NB4 (cell line): ENCODE results near the gene EPGN.

Experiments
- DNase-seq: peaks from one replicate; pipeline ENCODE4 v3.0.0; 2010; ENCODE audit warnings: low read depth
- H3K4me3 ChIP-seq: one replicate; pipeline ENCODE4 v1.5.1; 2011; ENCODE audit warnings: mild to moderate bottlenecking, low read depth, low read length, moderate library complexity
- MAX ChIP-seq: IDR thresholded peaks from 2 replicates; pipeline ENCODE4 v1.6.1; 2011; ENCODE audit warnings: low read depth, low read length
- MYC ChIP-seq: IDR thresholded peaks from 2 replicates; pipeline ENCODE4 v1.6.1; 2011; ENCODE audit warnings: low read depth, low read length
- POLR2A ChIP-seq: IDR thresholded peaks from 2 replicates; pipeline ENCODE4 v1.6.1; 2011; ENCODE audit warnings: mild to moderate bottlenecking; ENCODE audit not compliant: insufficient read length; ENCODE audit errors: extremely low read depth
- TF ChIP-seq, protein P1 (sequence below): IDR thresholded peaks from one replicate; pipeline ENCODE4 v1.5.1; 2012; ENCODE audit warnings: low read depth, low read length

Gene EPGN

GRCh38 chr4:74308215-74308614 lies at the start of gene EPGN:
Gene EPGN (plus strand): TSS chr4:74308470. CDS start chr4:74308534, 64 bp downstream.
- no peak for DNase-seq
- TF ChIP-seq POLR2A (no peak), MYC (no peak), MAX (no peak)
- TF ChIP-seq, protein P1, sequence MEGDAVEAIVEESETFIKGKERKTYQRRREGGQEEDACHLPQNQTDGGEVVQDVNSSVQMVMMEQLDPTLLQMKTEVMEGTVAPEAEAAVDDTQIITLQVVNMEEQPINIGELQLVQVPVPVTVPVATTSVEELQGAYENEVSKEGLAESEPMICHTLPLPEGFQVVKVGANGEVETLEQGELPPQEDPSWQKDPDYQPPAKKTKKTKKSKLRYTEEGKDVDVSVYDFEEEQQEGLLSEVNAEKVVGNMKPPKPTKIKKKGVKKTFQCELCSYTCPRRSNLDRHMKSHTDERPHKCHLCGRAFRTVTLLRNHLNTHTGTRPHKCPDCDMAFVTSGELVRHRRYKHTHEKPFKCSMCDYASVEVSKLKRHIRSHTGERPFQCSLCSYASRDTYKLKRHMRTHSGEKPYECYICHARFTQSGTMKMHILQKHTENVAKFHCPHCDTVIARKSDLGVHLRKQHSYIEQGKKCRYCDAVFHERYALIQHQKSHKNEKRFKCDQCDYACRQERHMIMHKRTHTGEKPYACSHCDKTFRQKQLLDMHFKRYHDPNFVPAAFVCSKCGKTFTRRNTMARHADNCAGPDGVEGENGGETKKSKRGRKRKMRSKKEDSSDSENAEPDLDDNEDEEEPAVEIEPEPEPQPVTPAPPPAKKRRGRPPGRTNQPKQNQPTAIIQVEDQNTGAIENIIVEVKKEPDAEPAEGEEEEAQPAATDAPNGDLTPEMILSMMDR, result no peak
- no peak within 1 kb of the TSS for H3K4me3 ChIP-seq

DNA sequence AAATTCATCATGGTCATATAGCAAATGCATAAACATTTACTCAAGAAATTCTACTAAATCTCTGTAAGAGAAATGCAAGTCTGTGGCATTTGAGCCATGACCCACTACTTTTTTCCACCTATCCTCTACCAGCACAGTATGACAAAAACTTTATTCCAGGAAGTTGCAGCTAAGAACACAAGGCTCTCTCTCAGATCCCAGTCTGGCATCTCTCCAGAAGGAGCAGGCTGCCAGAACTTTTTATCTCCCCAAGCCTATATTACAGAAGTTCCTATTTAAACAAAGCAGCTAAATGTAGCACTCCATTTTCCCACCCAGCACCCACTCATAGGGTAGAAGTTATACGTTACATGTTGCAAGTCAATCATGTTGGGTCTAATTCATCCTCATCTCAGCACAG lies 49.3 kb upstream of the EPGN start:
- DNase-seq, result no peak
- no peak for TF ChIP-seq POLR2A
- TF ChIP-seq MAX, result no peak
- no peak for TF ChIP-seq MYC
- TF ChIP-seq, protein P1, result no peak
- no peak overlapping the region for H3K4me3 ChIP-seq

GRCh38 chr4:74260036-74260435 lies 48.2 kb upstream of the EPGN start:
- TF ChIP-seq, protein P1, result no peak
- TF ChIP-seq POLR2A (no peak), MAX (no peak), MYC (no peak)
- H3K4me3 ChIP-seq, result no peak overlapping the region
- no peak for DNase-seq

DNA sequence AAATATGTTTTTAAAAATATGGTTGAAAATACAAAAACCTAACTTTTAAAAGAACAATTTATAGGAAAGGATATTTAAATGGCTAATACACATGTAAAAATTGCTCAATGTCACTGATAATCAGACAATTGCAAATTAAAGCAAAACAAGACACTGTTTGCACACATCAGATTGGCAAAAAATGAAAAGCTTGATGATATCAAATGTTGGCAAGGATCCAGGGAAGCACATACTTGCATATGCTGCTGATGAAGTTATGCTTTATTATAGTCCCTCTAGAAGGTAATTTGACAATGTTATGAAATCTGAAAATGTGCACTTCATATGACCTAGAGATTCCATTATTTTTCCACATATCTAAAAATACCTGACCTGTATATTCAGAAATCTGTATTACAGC lies 45.7 kb upstream of the EPGN start:
- no peak overlapping the region for H3K4me3 ChIP-seq
- TF ChIP-seq, protein P1, result no peak
- TF ChIP-seq POLR2A (no peak), MAX (no peak), MYC (no peak)
- DNase-seq, result no peak

DNA sequence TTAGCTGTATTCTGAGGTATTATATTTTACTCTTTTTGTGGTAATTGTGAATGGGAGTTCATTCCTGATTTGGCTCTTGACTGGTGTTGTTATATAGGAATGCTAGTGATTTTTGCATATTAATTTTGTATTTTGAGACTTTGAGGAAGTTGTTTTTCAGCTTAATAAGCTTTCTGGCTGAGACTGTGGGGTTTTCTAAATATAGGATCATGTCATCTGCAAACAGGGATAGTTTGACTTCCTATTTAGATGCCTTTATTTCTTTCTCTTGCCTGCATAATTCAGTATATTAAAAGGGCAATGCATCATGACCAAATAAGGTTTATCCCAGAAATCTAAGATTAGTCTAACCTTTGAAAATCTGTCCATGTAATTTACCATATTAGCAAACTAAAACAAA lies 44.7 kb upstream of the EPGN start:
- TF ChIP-seq MAX (no peak), POLR2A (no peak)
- TF ChIP-seq, protein P1, result no peak
- DNase-seq, result no peak
- H3K4me3 ChIP-seq, result no peak overlapping the region

DNA sequence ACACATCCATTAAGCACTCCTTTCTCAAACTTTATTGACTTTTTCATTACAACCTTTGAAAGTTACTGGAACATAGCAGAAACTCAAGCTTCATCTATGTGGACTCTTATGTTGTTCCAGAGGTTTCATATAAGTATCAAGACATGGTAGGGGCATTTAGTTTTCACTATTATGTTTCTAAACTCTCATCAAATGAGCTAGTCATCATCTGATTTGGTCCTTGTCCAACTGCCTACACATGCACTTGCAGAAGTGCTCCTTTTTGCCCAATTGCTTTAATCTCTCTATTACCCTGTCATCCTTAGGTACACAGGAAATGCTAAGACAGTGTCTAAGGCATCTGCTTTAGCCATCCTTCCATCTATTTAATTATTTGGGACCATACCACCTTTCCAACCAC lies 42.2 kb upstream of the EPGN start:
- H3K4me3 ChIP-seq, result no peak overlapping the region
- no peak for TF ChIP-seq POLR2A
- TF ChIP-seq MYC, result no peak
- no peak for DNase-seq
